ENCODE data around the gene RNF207. TPM values are rescaled to one million over a fixed set of nuclear protein-coding genes. Genes with fewer than 3 reads are reported as not detected.

Gene RNF207
- total and polyA plus RNA-seq, 2 of the 13 experiments (the other 11 are each of a cell fraction or from before 2014, with no cell fraction given) = 9.8 to 15.9 TPM

DNA sequence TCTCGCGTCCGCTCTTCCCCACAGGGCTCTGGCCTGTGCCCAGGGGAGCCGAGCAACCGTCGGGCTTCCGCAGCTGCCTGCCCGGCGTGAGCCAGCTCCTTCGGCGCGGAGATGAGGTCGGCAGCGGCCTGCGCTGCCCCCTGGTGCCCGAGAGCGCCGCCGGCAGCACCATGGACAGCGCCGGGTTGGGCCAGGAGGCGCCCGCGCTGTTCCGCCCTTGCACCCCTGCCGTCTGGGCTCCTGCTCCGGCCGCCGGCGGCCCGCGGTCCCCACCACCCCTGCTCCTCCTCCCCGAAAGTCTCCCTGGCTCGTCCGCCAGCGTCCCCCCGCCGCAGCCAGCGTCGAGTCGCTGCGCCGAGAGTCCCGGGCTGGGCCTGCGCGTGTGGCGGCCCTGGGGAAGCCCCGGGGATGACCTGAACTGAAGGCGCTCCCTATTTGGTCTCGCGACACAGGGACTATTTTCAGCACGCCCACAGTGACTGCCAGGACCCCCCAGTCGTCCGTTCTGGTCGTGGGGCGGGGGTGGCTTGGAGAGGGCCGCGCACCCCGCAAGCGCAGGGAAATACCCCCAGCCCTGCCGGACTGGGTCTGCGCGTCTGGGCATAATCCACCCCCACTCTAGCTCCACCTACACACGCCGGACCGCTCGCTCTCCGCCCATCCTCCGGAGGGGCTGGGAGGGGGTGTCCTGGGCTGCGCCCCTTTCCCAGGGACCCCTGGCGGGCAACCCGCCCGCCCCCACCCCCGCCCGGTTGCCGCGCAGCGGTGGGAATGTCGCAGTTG is 39.4 kb downstream of the RNF207 start (continued):
- TF ChIP-seq NRL (CRISPR knock-in tag; IDR thresholded peaks at IDR 0.05; ENCODE audit: borderline replicate concordance) (peak; percentile 94), REXO4 (CRISPR knock-in tag; IDR thresholded peaks at IDR 0.05; ENCODE audit: borderline replicate concordance) (peak; percentile 78), RARG (CRISPR knock-in tag; IDR thresholded peaks at IDR 0.05; ENCODE audit: low read depth) (peak; percentile 64; the same call in 1 of the 2 replicates), ZIK1 (CRISPR knock-in tag; IDR thresholded peaks at IDR 0.05; ENCODE audit: borderline replicate concordance, low read depth) (peak; percentile 99), ADNP (CRISPR knock-in tag; IDR thresholded peaks at IDR 0.05) (0 out of 2 replicates have a peak, but pooled peaks have one; percentile 37), REPIN1 (CRISPR knock-in tag; IDR thresholded peaks at IDR 0.05; ENCODE audit: borderline replicate concordance, low read depth) (peak; percentile 98), ZNF253 (CRISPR knock-in tag; IDR thresholded peaks at IDR 0.05; ENCODE audit: borderline replicate concordance) (peak; percentile 95), EP300 (IDR thresholded peaks at IDR 0.05; ENCODE audit: low read depth in 2 of 2, low read length in 2 of 2) (no peak), EP300 (CRISPR knock-in tag; IDR thresholded peaks at IDR 0.05; ENCODE audit: borderline replicate concordance) (peak; percentile 65; the same call in 1 of the 2 replicates), ZNF781 (CRISPR knock-in tag; IDR thresholded peaks at IDR 0.05; ENCODE audit: borderline replicate concordance, not compliant biosample characterization) (peak; percentile 97), ZMAT3 (CRISPR knock-in tag; conservative IDR thresholded peaks at IDR 0.05) (peak; percentile 100), GTF3A (CRISPR knock-in tag; conservative IDR thresholded peaks at IDR 0.05) (no peak), PAWR (CRISPR knock-in tag; IDR thresholded peaks at IDR 0.05; ENCODE audit: borderline replicate concordance) (peak; percentile 79; the same call in 1 of the 2 replicates), HMGXB3 (CRISPR knock-in tag; IDR thresholded peaks at IDR 0.05; ENCODE audit: borderline replicate concordance) (peak; percentile 94)
- TF ChIP-seq, protein P1, sequence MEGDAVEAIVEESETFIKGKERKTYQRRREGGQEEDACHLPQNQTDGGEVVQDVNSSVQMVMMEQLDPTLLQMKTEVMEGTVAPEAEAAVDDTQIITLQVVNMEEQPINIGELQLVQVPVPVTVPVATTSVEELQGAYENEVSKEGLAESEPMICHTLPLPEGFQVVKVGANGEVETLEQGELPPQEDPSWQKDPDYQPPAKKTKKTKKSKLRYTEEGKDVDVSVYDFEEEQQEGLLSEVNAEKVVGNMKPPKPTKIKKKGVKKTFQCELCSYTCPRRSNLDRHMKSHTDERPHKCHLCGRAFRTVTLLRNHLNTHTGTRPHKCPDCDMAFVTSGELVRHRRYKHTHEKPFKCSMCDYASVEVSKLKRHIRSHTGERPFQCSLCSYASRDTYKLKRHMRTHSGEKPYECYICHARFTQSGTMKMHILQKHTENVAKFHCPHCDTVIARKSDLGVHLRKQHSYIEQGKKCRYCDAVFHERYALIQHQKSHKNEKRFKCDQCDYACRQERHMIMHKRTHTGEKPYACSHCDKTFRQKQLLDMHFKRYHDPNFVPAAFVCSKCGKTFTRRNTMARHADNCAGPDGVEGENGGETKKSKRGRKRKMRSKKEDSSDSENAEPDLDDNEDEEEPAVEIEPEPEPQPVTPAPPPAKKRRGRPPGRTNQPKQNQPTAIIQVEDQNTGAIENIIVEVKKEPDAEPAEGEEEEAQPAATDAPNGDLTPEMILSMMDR (CRISPR knock-in tag; IDR thresholded peaks at IDR 0.05) = peak; percentile 94
- TF ChIP-seq, protein P2, sequence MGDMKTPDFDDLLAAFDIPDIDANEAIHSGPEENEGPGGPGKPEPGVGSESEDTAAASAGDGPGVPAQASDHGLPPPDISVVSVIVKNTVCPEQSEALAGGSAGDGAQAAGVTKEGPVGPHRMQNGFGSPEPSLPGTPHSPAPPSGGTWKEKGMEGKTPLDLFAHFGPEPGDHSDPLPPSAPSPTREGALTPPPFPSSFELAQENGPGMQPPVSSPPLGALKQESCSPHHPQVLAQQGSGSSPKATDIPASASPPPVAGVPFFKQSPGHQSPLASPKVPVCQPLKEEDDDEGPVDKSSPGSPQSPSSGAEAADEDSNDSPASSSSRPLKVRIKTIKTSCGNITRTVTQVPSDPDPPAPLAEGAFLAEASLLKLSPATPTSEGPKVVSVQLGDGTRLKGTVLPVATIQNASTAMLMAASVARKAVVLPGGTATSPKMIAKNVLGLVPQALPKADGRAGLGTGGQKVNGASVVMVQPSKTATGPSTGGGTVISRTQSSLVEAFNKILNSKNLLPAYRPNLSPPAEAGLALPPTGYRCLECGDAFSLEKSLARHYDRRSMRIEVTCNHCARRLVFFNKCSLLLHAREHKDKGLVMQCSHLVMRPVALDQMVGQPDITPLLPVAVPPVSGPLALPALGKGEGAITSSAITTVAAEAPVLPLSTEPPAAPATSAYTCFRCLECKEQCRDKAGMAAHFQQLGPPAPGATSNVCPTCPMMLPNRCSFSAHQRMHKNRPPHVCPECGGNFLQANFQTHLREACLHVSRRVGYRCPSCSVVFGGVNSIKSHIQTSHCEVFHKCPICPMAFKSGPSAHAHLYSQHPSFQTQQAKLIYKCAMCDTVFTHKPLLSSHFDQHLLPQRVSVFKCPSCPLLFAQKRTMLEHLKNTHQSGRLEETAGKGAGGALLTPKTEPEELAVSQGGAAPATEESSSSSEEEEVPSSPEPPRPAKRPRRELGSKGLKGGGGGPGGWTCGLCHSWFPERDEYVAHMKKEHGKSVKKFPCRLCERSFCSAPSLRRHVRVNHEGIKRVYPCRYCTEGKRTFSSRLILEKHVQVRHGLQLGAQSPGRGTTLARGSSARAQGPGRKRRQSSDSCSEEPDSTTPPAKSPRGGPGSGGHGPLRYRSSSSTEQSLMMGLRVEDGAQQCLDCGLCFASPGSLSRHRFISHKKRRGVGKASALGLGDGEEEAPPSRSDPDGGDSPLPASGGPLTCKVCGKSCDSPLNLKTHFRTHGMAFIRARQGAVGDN (CRISPR knock-in tag; IDR thresholded peaks at IDR 0.05) = peak; percentile 81
